Activated CD8-positive, alpha-beta T cell treated with anti-CD3 and anti-CD28 coated beads for 36 hours (primary cell): ENCODE results near the gene NPR1. TPM values are rescaled to one million over a fixed set of nuclear protein-coding genes. Genes with fewer than 3 reads are reported as not detected.
"Not testable (repeated sequence)": the region's sequence is repeated elsewhere in the genome, so short reads cannot be mapped to it uniquely, and the experiment has no call there.

ENCODE experiments used
- ATAC-seq: fragments of 200-7000 bp; cut with Tn5 transposase; one replicate; pipeline ENCODE4 v1.10.0; 2021; ENCODE audit warnings: mild to moderate bottlenecking, moderate library complexity
- CTCF ChIA-PET: fragments of 350-600 bp; sonication (Branson Sonifier 250); formaldehyde crosslinking; loops from one replicate; lab custom pipeline; 2021; ENCODE audit warnings: antibody characterized with exemption; lab: Charles Lee
- POLR2A ChIA-PET: fragments of 350-600 bp; sonication (Branson Sonifier 250); formaldehyde crosslinking; loops from one replicate; lab custom pipeline; 2021; ENCODE audit warnings: antibody characterized with exemption; lab: Charles Lee
- DNase-seq: peaks from one replicate; pipeline ENCODE4 v3.0.0-alpha.2; 2020
- H3K27ac Mint-ChIP-seq: one replicate; pipeline ENCODE4 v1.8.0; 2021; ENCODE audit warnings: mild to moderate bottlenecking, mixed read lengths
- H3K27me3 Mint-ChIP-seq: one replicate; pipeline ENCODE4 v1.8.0; 2021; ENCODE audit warnings: mixed read lengths
- H3K36me3 Mint-ChIP-seq: one replicate; pipeline ENCODE4 v1.8.0; 2021; ENCODE audit warnings: low read depth, mixed read lengths
- H3K4me1 Mint-ChIP-seq: one replicate; pipeline ENCODE4 v1.8.0; 2021; ENCODE audit warnings: low read depth, mixed read lengths
- H3K4me3 Mint-ChIP-seq: one replicate; pipeline ENCODE4 v1.8.0; 2021; ENCODE audit warnings: mild to moderate bottlenecking, moderate library complexity, mixed read lengths
- H3K9me3 Mint-ChIP-seq: one replicate; pipeline ENCODE4 v1.8.0; 2021; ENCODE audit warnings: mixed read lengths
- CTCF ChIP-seq: fragments of 200-600 bp; IDR thresholded peaks from one replicate; pipeline ENCODE4 v1.8.0; 2022; ENCODE audit warnings: antibody characterized with exemption, mild to moderate bottlenecking
- intact Hi-C: fragments of 100-400 bp; cut with micrococcal nuclease; formaldehyde crosslinking; loops from one replicate; pipeline ENCODE4 v1.10.0; 2022
- total RNA-seq, 2 experiments: library from RNA; stranded (reverse); gene quantifications; one replicate each; pipeline ENCODE4 v1.2.3, GENCODE V29; 2021

NPR1 gene
- total RNA-seq, 2 experiments from 2014 or later = not detected

DNA sequence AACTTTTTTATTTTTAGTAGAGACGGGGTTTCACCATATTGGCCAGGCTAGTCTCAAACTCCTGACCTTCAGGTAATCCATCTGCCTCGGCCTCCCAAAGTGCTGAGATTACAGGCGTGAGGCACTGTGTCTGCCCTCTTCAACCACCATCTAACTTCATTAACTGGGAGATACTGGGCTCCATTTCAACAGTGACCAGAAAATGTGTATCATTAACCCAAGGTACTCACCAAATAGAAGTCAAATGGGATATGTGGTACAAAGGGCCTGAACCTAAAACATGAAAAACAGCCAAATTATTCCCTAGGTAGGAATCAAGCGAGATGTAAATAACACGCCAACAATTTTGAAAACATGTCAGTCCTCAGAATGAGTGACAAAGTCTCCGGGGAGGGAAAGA, 8.9 kb upstream of the NPR1 start:
- no peak for TF ChIP-seq CTCF
- peaks cover 26% of the 10 kb centered on the region for H3K4me1 Mint-ChIP-seq
- H3K27ac Mint-ChIP-seq = no peak overlapping the region
- H3K4me3 Mint-ChIP-seq = no peak overlapping the region
- H3K9me3 Mint-ChIP-seq = no peaks in the 10 kb centered on the region
- POLR2A ChIA-PET = interaction anchor here (1.1 to 3.9 kb wide), 7 partner anchors 9 to 317 kb away, joined by 3 to 31 read pairs (median 5); partner anchors contain the start of genes CHTOP and SNAPIN
- DNase-seq (no peak), ATAC-seq (no peak)
- CTCF ChIA-PET = interaction anchor here (0.8 to 1.7 kb wide), 3 partner anchors 8 to 159 kb away, joined by 3 to 5 read pairs (median 3); partner anchors contain the start of gene SNAPIN
- H3K27me3 Mint-ChIP-seq = no peaks in the 10 kb centered on the region
- intact Hi-C loops = loop anchor here (5.0 kb wide), 1 partner anchor 318 kb away; the partner anchor contains the start of gene RAB13
- peaks cover 53% of the 10 kb centered on the region for H3K36me3 Mint-ChIP-seq

DNA sequence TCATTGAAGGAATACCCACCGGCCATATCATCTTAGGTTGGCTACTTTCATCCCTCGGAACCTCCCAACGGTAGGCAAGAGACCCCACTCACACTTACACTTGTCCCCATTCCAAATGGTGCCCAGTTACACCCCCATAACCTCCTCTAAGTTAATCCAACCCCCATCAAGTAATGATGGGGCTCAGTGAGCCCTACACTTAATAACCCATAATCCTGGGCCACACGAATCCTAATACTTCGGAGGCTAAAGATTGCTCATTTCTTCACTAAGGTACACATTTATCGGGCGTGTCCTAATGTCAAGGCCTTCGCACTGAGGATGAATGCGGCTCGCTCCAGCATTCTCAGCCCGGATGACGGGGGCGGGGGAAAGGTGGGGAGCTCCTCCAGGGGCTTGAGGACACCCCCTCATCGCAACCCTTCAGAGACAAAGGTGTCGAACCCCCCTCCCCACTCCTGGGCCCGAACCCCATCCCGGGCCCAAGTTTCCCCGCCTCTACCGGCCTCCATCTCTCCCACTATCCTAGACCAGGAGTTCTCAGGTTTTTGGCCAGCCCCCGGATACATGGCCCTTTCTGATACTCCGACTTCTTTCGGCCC, 8.1 kb upstream of the NPR1 start:
- H3K9me3 Mint-ChIP-seq = no peaks in the 10 kb centered on the region
- peaks cover 26% of the 10 kb centered on the region for H3K4me1 Mint-ChIP-seq
- H3K27me3 Mint-ChIP-seq = no peaks in the 10 kb centered on the region
- no peak for TF ChIP-seq CTCF
- ATAC-seq (no peak), DNase-seq (peak; percentile 42)
- peaks cover 47% of the 10 kb centered on the region for H3K36me3 Mint-ChIP-seq
- POLR2A ChIA-PET = interaction anchor here (0.6 to 3.9 kb wide), 6 partner anchors 9 to 138 kb away, joined by 3 to 31 read pairs (median 6); partner anchors contain the start of genes CHTOP and SNAPIN
- CTCF ChIA-PET = interaction anchor here (1.7 to 3.3 kb wide), 2 partner anchors 79 to 160 kb away, joined by 5 to 17 read pairs; no protein-coding TSS in a partner anchor
- H3K27ac Mint-ChIP-seq = no peak overlapping the region
- no peak overlapping the region for H3K4me3 Mint-ChIP-seq
- intact Hi-C loops = loop anchor here (5.0 kb wide), 1 partner anchor 317 kb away; the partner anchor contains the start of gene RAB13

DNA sequence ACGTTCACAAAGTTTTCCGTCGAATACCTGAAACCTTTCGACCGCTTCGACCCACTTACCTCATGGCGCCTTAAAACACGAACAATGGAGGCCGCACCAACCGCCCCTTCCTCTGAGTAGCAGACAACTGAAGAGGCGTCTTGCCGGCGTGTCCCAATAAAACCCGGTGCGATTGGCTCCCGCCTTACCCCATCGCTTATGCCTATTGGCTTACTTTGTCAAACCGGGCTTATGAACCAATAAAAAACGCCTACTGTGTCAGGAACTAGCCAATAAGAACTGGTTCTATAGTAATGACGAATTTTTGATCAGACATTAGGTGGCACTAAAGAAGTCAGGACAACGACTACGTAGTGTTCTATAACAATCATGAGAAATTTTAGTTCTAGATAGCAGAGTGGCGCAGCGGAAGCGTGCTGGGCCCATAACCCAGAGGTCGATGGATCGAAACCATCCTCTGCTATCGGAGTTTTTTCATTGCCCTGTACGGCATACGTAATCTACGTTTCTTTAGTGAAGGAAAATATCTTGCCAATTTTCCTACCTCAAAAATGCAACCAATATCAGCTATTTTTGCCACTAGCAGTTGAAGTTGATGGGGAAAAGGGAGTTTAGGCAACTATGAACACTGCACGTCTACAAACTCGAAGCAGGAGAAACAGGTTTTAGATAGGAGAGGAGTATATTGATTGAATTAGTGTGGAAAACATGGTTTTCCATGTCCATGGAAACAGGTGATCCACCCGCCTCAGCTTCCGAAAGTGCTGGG, 7.4 kb upstream of the NPR1 start, which contains the start of gene ILF2:
Gene ILF2 (minus strand): TSS at position 135 of the 769 bp plus-strand sequence. CDS start 71 bp downstream, at position 64.
- DNase-seq (peak; percentile 99), ATAC-seq (peak; percentile 90)
- POLR2A ChIA-PET = interaction anchor here (1.1 to 3.9 kb wide), 3 partner anchors 10 to 36 kb away, joined by 8 to 31 read pairs (median 9); partner anchors contain the start of genes CHTOP and SNAPIN
- no peak within 1 kb of the TSS for H3K4me3 Mint-ChIP-seq
- H3K36me3 Mint-ChIP-seq = peaks cover 41% of the 10 kb centered on the region
- CTCF ChIA-PET = interaction anchor here (1.3 to 3.3 kb wide), 6 partner anchors 23 to 316 kb away, joined by 4 to 17 read pairs (median 6); partner anchors contain the start of gene RAB13
- H3K27ac Mint-ChIP-seq = no peak within 1 kb of the TSS
- H3K9me3 Mint-ChIP-seq = no peaks in the 10 kb centered on the region
- TF ChIP-seq CTCF = no peak
- no peaks in the 10 kb centered on the region for H3K27me3 Mint-ChIP-seq
- intact Hi-C loops = loop anchor here (5.0 kb wide), 1 partner anchor 316 kb away; the partner anchor contains the start of gene RAB13
- peaks cover 26% of the 10 kb centered on the region for H3K4me1 Mint-ChIP-seq

- H3K27ac Mint-ChIP-seq, H3K9me3 Mint-ChIP-seq, H3K27me3 Mint-ChIP-seq, H3K4me3 Mint-ChIP-seq: not testable (repeated sequence)
- ATAC-seq (peak; percentile 31), DNase-seq (peak; percentile 74)
- intact Hi-C loops = loop anchor here (5.0 kb wide), 1 partner anchor 316 kb away; the partner anchor contains the start of gene RAB13
- ChIA-PET CTCF (interaction anchor here (0.6 to 3.3 kb wide), 13 partner anchors 24 to 315 kb away, joined by 3 to 17 read pairs (median 4); partner anchors contain the start of genes CHTOP and RAB13), POLR2A (interaction anchor here (0.6 to 3.9 kb wide), 4 partner anchors 36 to 315 kb away, joined by 3 to 31 read pairs (median 3); partner anchors contain the start of genes CHTOP and RAB13)
- H3K36me3 Mint-ChIP-seq = peaks cover 35% of the 10 kb centered on the region
- H3K4me1 Mint-ChIP-seq = peaks cover 26% of the 10 kb centered on the region
Measured at GRCh38 chr1:153671628-153672353, 6.7 kb upstream of the NPR1 start.
